Tibial nerve (tissue), 4 donors: ENCODE results near the gene MAP3K20. TPM values are rescaled to one million over a fixed set of nuclear protein-coding genes. Genes with fewer than 3 reads are reported as not detected.

Experiments
- DNase-seq, 2 donors: peaks; one replicate each; pipeline ENCODE4 v3.0.0-alpha.2; 2019; ENCODE audit warnings: low spot score in 2 of 2
- H3K27ac ChIP-seq, 4 donors: fragments of 200-600 bp; sonication (generic) in 3 of 4; one replicate each; pipeline ENCODE4 v1.5.1; 2017 to 2019; ENCODE audit warnings: mild to moderate bottlenecking in 1 of 4
- H3K27me3 ChIP-seq, 2 donors: fragments of 200-600 bp; sonication (generic) in 1 of 2; one replicate each; pipeline versions ENCODE4 v1.5.1 to v1.6.0; 2017 to 2019
- H3K36me3 ChIP-seq, 3 donors: fragments of 200-600 bp; sonication (generic); one replicate each; pipeline ENCODE4 v1.5.1; 2018 to 2019
- H3K4me1 ChIP-seq, 4 donors: fragments of 200-600 bp; sonication (generic) in 3 of 4; one replicate each; pipeline ENCODE4 v1.5.1; 2017 to 2019
- H3K4me3 ChIP-seq, 4 donors: fragments of 200-600 bp; sonication (generic) in 3 of 4; one replicate each; pipeline ENCODE4 v1.5.1; 2017 to 2019; ENCODE audit warnings: mild to moderate bottlenecking in 1 of 4, moderate library complexity in 1 of 4
- H3K9me3 ChIP-seq, 4 donors: fragments of 200-600 bp; sonication (generic) in 3 of 4; one replicate each; pipeline ENCODE4 v1.5.1; 2017 to 2019
- EP300 ChIP-seq, 2 donors: sonication (generic); formaldehyde crosslinking; IDR thresholded peaks; one replicate each; pipeline ENCODE4 v1.6.1; 2017; ENCODE audit warnings: antibody characterized with exemption in 2 of 2, mild to moderate bottlenecking in 1 of 2
- POLR2A ChIP-seq, 2 donors: fragments of 450-650 bp; IDR thresholded peaks; one replicate each; pipeline ENCODE4 v1.6.1; 2017; ENCODE audit warnings: antibody characterized with exemption in 2 of 2, mild to moderate bottlenecking in 2 of 2, moderate library complexity in 2 of 2
- whole genome bisulfite sequencing, 2 donors: methylation state at CpG; one replicate each; pipeline ENCODE4 v1.1.5; 2018; 5-methylcytosine and 5-hydroxymethylcytosine counted together
- total RNA-seq, 4 donors: library from RNA; depleted of rRNA; stranded (reverse); fragments of >200 nt; gene quantifications; one replicate each; pipeline ENCODE4 v1.1.0, GENCODE V29; 2016
- TF ChIP-seq, protein P1 (sequence below), 5 experiments: fragments of 200-600 bp in 3 of 5; fragments of 450-650 bp in 2 of 5; sonication (generic) in 3 of 5; IDR thresholded peaks; one replicate each; pipeline ENCODE4 v1.5.1; 2016 to 2019; ENCODE audit warnings: antibody characterized with exemption in 5 of 5, mild to moderate bottlenecking in 3 of 5, moderate library complexity in 2 of 5

Gene MAP3K20
- total RNA-seq, 4 donors from 2014 or later: 21.9 to 32.6 (median 23.2) TPM

DNA sequence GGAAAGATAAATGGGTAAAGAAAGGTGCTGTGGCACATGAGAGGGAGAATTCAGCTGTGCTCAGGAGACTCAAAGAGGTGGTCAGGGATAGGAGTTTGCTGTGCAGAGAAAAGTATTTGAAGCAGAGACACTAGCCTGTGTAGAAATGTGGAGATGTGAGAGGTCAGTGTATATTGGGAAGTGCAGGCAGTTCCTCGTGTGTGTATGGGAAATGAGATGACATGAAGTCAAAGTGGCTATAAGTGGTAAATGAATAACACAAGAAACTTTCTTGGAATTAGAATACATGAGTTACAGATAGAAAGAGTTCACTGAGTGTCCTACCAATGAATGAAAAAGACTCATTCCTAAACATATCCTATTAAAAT, 11.6 kb downstream of the MAP3K20 start:
- no peak overlapping the region for H3K4me3 ChIP-seq
- TF ChIP-seq, protein P1, sequence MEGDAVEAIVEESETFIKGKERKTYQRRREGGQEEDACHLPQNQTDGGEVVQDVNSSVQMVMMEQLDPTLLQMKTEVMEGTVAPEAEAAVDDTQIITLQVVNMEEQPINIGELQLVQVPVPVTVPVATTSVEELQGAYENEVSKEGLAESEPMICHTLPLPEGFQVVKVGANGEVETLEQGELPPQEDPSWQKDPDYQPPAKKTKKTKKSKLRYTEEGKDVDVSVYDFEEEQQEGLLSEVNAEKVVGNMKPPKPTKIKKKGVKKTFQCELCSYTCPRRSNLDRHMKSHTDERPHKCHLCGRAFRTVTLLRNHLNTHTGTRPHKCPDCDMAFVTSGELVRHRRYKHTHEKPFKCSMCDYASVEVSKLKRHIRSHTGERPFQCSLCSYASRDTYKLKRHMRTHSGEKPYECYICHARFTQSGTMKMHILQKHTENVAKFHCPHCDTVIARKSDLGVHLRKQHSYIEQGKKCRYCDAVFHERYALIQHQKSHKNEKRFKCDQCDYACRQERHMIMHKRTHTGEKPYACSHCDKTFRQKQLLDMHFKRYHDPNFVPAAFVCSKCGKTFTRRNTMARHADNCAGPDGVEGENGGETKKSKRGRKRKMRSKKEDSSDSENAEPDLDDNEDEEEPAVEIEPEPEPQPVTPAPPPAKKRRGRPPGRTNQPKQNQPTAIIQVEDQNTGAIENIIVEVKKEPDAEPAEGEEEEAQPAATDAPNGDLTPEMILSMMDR (IDR thresholded peaks at IDR 0.05): no peak
- TF ChIP-seq POLR2A (IDR thresholded peaks at IDR 0.05): no peak
- TF ChIP-seq EP300 (IDR thresholded peaks at IDR 0.05): no peak
- H3K27ac ChIP-seq: peak overlapping the region in 2 of 4 donors; percentile 25 to 29
- DNase-seq: no peak
- no peaks in the 10 kb centered on the region for H3K9me3 ChIP-seq
- 53 to 56% methylated on average over 1 of the region's 1 CpG for WGBS, 2 donors
- no peaks in the 10 kb centered on the region for H3K27me3 ChIP-seq
- H3K4me1 ChIP-seq: peaks cover 0 to 14% (median 0%) of the 10 kb centered on the region in 4 donors
- no peaks in the 10 kb centered on the region for H3K36me3 ChIP-seq

DNA sequence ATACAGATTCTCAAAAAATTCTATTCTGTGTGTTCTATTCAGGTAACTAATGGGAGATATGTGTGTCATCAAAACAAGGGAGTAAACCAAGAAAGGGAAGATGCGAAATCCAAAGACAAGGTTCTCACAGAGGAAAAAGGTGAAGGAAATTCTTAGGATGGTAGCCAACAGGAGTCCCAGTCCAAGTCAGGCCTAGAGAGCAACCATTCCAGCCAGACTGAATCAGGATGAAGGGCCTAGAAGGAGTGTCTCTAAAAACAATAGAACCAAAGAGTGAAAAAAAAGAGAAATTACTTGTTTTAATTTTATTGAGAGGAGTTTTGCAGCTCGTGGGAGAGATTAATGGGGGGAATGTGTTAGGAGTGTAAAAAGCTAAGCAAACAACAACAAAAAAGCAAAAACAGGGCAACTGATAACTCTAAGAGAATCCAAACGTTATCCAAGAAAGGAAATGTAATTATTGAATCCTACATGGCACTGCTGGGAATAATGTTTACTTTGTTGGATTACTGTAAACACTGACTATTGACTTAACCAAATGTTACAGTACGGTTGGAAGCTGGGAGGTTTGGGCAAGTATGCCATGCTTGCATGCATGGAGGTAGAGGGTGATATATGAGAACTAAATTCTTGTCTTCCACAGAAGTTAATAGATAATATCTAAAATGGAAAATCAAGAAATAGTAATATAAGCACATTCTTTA, 12.3 kb downstream of the MAP3K20 start:
- no peak for DNase-seq
- TF ChIP-seq EP300 (IDR thresholded peaks at IDR 0.05) (no peak), POLR2A (IDR thresholded peaks at IDR 0.05) (no peak)
- TF ChIP-seq, protein P1 (IDR thresholded peaks at IDR 0.05): no peak
- Histone ChIP-seq H3K4me1 (peaks cover 0 to 14% (median 0%) of the 10 kb centered on the region in 4 donors), H3K27ac (no peak overlapping the region), H3K36me3 (no peaks in the 10 kb centered on the region), H3K4me3 (no peak overlapping the region), H3K9me3 (no peaks in the 10 kb centered on the region), H3K27me3 (no peaks in the 10 kb centered on the region)
- 76 to 81% methylated on average over 4 of the region's 4 CpGs for WGBS, 2 donors

DNA sequence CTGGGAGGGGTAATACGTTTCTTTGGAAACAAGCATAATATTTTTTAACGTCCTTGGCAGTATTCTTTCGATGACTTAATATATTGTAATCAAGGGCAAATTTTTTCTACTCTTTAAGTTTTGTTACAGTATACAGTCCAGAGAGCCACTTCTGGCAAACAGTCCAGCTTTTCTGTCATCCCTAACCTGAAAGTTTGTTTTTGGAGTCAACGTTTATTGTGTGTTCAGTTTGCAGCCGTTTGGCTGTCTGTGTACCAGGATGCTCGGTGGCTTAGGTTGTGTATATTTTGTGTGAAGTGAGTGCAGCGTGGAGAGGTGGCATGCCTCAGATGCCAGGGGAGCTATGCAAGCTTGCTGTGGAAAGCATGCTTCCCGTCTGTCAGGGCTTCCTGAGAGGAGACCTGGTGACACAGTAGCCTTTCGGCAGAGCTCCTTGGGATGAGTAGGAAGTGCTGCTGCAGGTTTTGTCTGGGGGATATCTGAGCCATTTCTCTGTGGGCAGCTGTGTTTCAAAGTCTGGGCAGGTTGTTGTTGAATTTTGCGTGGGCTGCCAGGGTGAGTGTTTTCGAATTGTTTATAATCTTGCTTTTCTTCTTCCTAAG, 14.7 kb downstream of the MAP3K20 start:
- Histone ChIP-seq H3K27ac (peak overlapping the region in 2 of 4 donors; percentile 14 to 60), H3K4me3 (no peak overlapping the region), H3K4me1 (peaks cover 0 to 6% (median 0%) of the 10 kb centered on the region in 4 donors), H3K9me3 (no peaks in the 10 kb centered on the region), H3K27me3 (no peaks in the 10 kb centered on the region), H3K36me3 (no peaks in the 10 kb centered on the region)
- DNase-seq: no peak
- 59 to 64% methylated on average over 11 of the region's 11 CpGs for WGBS, 2 donors
- TF ChIP-seq POLR2A (IDR thresholded peaks at IDR 0.05) (no peak), EP300 (IDR thresholded peaks at IDR 0.05) (no peak)
- TF ChIP-seq, protein P1 (IDR thresholded peaks at IDR 0.05): no peak

DNA sequence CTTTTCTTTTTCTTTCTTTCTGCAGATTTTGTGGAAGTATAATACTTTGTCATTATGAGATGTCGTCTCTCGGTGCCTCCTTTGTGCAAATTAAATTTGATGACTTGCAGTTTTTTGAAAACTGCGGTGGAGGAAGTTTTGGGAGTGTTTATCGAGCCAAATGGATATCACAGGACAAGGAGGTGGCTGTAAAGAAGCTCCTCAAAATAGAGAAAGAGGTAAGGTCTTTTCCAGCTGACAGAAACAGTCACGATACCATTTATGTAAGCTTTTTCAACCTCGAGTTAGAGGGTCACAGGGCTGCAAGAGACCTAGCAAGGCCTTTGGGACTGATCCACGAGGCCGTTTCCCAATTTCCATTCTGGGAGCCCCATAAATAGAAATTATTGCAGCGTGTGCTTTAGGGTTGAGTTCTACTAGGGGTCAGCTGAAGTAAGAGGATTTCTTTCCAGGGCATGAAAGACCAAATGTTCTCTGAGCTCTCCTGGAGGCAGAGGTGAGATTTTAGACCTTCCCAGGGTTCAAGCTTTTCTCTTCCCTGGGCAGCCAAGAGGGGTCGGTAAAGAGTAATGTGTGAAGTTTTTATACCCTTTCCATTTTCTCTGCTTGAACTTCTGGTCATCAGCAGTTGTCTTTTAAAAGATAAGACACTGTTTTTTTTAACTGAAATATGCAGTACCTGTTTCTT, 15.5 kb downstream of the MAP3K20 start:
- Histone ChIP-seq H3K36me3 (no peaks in the 10 kb centered on the region), H3K4me3 (no peak overlapping the region), H3K4me1 (peaks cover 0 to 6% (median 0%) of the 10 kb centered on the region in 4 donors), H3K9me3 (no peaks in the 10 kb centered on the region), H3K27ac (peak overlapping the region in 2 of 4 donors; percentile 28 to 60), H3K27me3 (no peaks in the 10 kb centered on the region)
- whole genome bisulfite sequencing, 2 donors: 73 to 75% methylated on average over 10 of the region's 10 CpGs
- peak in 1 of 2 donors; percentile 36 for DNase-seq
- TF ChIP-seq EP300 (IDR thresholded peaks at IDR 0.05) (peak in 1 of 2 donors; percentile 71), POLR2A (IDR thresholded peaks at IDR 0.05) (no peak)

DNA sequence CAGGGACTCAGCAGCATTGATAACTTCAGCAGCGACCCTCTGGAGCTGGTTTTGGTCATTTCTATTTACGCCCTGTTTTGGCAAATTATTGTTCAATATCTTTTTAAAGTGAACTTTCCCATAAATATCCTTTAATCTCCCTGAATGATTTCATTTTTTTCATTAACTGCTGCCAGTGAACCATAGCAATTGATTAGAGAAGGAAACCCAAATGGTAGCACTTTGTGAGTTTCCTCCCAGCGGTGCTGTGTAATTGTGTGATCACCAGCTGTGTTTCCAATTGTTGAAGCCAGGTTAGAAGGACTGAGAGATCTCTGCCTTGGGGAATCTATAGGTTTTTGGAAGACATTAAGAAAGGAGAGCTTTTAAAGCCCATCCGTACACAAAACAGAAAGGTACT, 16.3 kb downstream of the MAP3K20 start:
- Histone ChIP-seq H3K4me1 (peaks cover 0 to 6% (median 0%) of the 10 kb centered on the region in 4 donors), H3K9me3 (no peaks in the 10 kb centered on the region), H3K27ac (peak overlapping the region in 1 of 4 donors; percentile 60), H3K4me3 (no peak overlapping the region), H3K27me3 (no peaks in the 10 kb centered on the region), H3K36me3 (peaks cover 0 to 7% (median 0%) of the 10 kb centered on the region in 3 donors)
- no peak for TF ChIP-seq EP300 (IDR thresholded peaks at IDR 0.05)
- no peak for TF ChIP-seq POLR2A (IDR thresholded peaks at IDR 0.05)
- no peak for DNase-seq
- WGBS, 2 donors: 92 to 94% methylated on average over 4 of the region's 4 CpGs
